Central memory CD8-positive, alpha-beta T cell (primary cell): ENCODE data around the gene TAAR6.
"Not testable (repeated sequence)": the region's sequence is repeated elsewhere in the genome, so short reads cannot be mapped to it uniquely, and the experiment has no call there.

ENCODE experiments used
- ATAC-seq: fragments of 150-1000 bp; cut with Tn5 transposase; replicated peaks from 2 replicates; pipeline ENCODE4 v1.10.0; 2022; ENCODE audit warnings: mild to moderate bottlenecking, moderate FRiP score, moderate number of reproducible peaks; ENCODE audit not compliant: poor library complexity, severe bottlenecking; ENCODE audit errors: extremely low read depth
- DNase-seq, 2 donors: peaks; one replicate each; pipeline ENCODE4 v3.0.0; 2021; ENCODE audit warnings: low spot score in 2 of 2
- H3K27ac Mint-ChIP-seq: one replicate; pipeline ENCODE4 v1.8.0; 2022; ENCODE audit warnings: low read depth, mild to moderate bottlenecking, moderate library complexity, mixed read lengths
- H3K27me3 Mint-ChIP-seq: one replicate; pipeline ENCODE4 v1.8.0; 2022; ENCODE audit warnings: mixed read lengths
- H3K36me3 Mint-ChIP-seq: one replicate; pipeline ENCODE4 v1.8.0; 2022; ENCODE audit warnings: mild to moderate bottlenecking, moderate library complexity, mixed read lengths; ENCODE audit not compliant: insufficient read depth
- H3K4me1 Mint-ChIP-seq: one replicate; pipeline ENCODE4 v1.8.0; 2022; ENCODE audit warnings: mixed read lengths
- H3K4me3 Mint-ChIP-seq: one replicate; pipeline ENCODE4 v1.8.0; 2022; ENCODE audit warnings: mild to moderate bottlenecking, moderate library complexity, mixed read lengths
- H3K9me3 Mint-ChIP-seq: one replicate; pipeline ENCODE4 v1.8.0; 2022; ENCODE audit warnings: mixed read lengths

TAAR6 gene

DNA sequence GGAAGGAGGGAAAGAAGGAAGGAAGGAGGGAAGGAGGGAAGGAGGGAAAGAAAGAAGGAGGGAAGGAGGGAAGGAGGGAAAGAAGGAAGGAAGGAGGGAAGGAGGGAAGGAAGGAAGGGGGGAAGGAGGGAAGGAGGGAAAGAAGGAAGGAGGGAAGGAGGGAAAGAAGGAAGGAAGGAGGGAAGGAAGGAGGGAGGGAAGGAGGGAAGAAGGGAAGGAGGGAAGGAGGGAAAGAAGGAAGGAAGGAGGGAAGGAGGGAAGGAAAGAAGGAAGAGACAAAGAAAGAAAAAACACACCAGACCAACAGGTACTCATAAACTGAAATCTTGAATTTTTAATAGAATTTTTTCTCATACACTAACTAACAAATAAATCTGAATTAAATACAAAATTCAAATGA lies 30.8 kb downstream of the TAAR6 start:
- peaks cover 40% of the 10 kb centered on the region for H3K27me3 Mint-ChIP-seq
- DNase-seq, H3K4me3 Mint-ChIP-seq, H3K4me1 Mint-ChIP-seq, H3K36me3 Mint-ChIP-seq, H3K27ac Mint-ChIP-seq, ATAC-seq, H3K9me3 Mint-ChIP-seq: not testable (repeated sequence)

DNA sequence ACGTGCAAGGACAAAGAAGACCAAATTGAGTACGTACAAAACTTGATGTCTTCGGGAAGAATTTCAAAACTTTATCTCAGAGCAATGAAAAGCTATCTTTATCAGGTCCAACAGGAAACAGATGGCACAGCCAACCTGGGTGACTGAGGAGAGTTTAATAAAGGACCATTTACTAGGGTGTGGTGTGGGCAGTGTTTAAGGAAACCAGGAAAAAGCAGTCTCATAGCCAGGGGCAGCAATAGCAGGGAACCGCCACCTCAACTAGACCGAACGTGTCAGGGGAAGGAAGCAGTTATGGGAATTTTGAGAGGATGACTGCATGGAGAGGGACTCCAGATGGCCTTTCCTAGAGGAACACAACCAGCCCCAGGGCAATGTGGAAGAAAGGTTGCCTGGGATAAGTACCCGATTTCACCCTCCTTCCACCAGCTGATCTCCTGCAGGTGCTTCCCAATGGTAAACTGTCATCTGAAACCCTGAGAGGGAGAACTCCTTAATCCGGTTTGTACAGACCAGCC lies 34.6 kb downstream of the TAAR6 start:
- Mint-ChIP-seq H3K4me3 (no peak overlapping the region), H3K27ac (no peak overlapping the region), H3K36me3 (no peaks in the 10 kb centered on the region), H3K4me1 (no peaks in the 10 kb centered on the region), H3K27me3 (peaks cover 17% of the 10 kb centered on the region), H3K9me3 (no peaks in the 10 kb centered on the region)
- ATAC-seq (no peak), DNase-seq (no peak)

DNA sequence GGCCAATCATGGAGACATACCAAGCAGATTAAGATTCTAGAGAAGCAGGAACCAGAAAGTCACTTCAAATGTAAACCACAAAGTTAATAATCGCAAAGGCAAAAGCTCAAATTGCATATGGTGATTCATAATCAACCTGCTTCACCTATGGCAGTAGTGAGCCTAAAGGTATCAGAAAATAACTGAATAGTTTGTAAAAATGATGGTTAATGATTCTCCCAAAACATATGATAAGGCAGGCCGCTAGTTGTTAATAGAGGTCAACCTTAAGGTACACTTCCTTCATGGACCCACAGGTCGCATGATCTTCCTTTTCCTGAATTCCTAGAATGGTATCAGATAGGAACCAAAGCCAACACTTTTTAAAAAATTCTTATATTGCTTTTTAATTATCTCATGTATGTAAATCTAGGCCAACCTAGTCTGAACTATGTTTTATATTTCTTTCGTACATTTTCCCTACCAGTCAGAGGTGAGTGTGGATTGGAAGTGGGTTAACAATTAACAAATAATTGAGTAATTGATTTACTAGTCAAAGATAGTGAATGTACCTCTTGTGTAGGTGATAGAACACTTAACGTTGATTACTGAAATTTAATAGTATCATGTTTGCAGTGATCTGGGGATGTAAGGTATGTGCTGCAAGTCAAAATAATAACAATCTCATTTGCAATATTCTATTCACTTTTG lies 37.6 kb downstream of the TAAR6 start:
- peaks cover 10% of the 10 kb centered on the region for H3K27me3 Mint-ChIP-seq
- no peaks in the 10 kb centered on the region for H3K9me3 Mint-ChIP-seq
- no peak for ATAC-seq
- DNase-seq, result no peak
- no peaks in the 10 kb centered on the region for H3K36me3 Mint-ChIP-seq
- H3K27ac Mint-ChIP-seq, result no peak overlapping the region
- H3K4me1 Mint-ChIP-seq, result peaks cover 7% of the 10 kb centered on the region
- H3K4me3 Mint-ChIP-seq, result no peak overlapping the region

DNA sequence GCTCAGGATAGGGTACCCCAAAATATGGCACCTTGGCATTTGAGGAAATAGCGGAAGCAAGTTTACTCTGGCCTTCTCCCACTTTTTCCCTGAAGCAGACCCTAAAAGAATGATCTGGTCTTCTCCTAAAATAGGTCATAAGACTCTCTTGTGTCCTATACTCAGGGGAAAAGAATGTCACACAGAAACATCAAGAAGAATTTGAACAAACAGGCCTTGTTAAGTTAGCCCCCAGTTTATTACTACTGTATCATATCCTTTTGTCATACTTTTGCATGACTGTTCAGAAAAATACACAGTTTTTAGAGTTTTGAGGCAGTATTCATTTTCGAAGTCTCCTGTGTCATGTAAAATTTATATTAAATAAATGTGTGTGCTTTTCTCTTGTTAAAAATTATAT lies 41.5 kb downstream of the TAAR6 start:
- DNase-seq (no peak), ATAC-seq (no peak)
- Mint-ChIP-seq H3K27me3 (no peaks in the 10 kb centered on the region), H3K4me1 (peaks cover 16% of the 10 kb centered on the region), H3K9me3 (no peaks in the 10 kb centered on the region), H3K4me3 (no peak overlapping the region), H3K27ac (no peak overlapping the region), H3K36me3 (no peaks in the 10 kb centered on the region)

DNA sequence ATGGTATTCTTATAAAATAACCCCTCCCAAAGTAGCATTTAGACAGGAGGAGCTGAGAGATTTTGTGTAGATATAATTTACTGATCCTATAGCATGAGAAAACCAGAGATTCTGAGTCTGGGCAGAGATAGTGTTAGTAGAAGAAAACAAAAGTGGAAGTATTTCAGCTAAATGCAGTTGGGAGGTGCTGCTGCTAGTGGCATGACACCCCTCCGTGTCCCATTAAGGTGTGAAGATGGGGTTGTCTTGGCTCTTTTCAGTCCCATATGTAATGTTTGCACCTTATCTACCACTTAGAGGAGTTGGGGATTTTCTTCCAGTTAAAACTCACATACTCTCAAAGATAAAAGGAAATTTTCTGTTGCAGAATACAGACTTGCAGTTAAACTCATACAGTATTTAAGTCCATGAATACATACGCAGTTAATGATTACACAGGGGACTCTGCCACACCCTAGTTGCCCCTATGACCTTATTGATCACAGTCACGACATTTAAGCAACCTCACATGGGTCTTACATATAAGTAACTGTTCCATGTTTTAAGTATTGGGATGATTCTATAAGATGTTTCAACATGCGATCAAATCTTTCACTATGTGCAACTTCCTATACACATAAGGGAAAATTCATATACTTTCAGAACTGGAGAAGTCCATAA lies 42.5 kb downstream of the TAAR6 start:
- Mint-ChIP-seq H3K36me3 (no peaks in the 10 kb centered on the region), H3K27ac (peak overlapping the region; percentile 27), H3K27me3 (no peaks in the 10 kb centered on the region), H3K4me3 (no peak overlapping the region), H3K4me1 (peaks cover 16% of the 10 kb centered on the region), H3K9me3 (no peaks in the 10 kb centered on the region)
- peak; percentile 87 for ATAC-seq
- no peak for DNase-seq

DNA sequence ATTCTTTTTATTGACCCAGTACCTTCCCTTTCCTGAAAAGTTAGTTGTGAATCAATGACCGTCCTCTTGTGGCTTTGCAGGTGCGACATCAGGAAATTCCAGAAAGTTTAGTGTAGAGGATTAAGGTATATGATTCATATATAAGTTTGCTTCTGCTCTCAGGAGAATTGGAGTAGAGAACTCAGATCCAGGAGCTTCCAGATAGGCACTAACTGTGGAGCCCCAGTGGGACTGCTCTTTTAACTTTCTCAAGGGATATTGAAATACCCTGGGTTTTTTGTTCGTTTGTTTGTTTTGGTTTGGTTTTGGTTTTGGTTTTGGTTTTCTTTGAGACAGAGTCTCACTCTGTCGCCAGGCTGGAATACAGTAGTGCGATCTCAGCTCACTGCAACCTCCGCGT lies 44.4 kb downstream of the TAAR6 start:
- no peaks in the 10 kb centered on the region for H3K27me3 Mint-ChIP-seq
- ATAC-seq, result peak; percentile 33
- H3K27ac Mint-ChIP-seq, result peak overlapping the region; percentile 56

DNA sequence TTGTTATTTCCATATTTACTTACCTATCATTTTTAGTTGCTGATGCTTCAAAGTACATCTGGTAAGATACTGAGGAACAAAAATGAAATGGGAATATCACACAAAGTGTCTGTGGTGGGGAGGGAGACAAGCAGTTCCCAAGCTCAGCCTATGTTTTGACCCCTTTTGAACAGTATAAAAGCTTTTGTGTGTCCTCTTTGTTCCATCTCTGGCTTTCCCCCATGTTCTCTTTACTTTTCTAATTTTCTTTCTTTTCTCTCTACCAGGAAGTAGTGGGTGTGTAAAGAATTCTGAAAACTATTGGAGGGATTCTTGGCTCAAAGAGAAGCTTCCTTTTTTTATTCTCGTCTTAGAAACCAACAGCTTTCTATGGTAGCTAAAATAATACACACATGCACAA lies 46.6 kb downstream of the TAAR6 start:
- DNase-seq (no peak), ATAC-seq (no peak)
- Mint-ChIP-seq H3K27ac (no peak overlapping the region), H3K36me3 (no peaks in the 10 kb centered on the region), H3K4me3 (no peak overlapping the region), H3K4me1 (peaks cover 16% of the 10 kb centered on the region), H3K27me3 (no peaks in the 10 kb centered on the region), H3K9me3 (no peaks in the 10 kb centered on the region)

More for the DNA sequence above, 44.4 kb downstream of the TAAR6 start:
- peak overlapping the region; percentile 74 for H3K4me3 Mint-ChIP-seq
- no peak for DNase-seq
- no peaks in the 10 kb centered on the region for H3K9me3 Mint-ChIP-seq
- H3K4me1 Mint-ChIP-seq, result peaks cover 16% of the 10 kb centered on the region
- no peaks in the 10 kb centered on the region for H3K36me3 Mint-ChIP-seq
